Raji (cell line): ENCODE measurements around the gene IGFBP2.

ENCODE experiments used
- POLR2A ChIP-seq: IDR thresholded peaks from 2 replicates; pipeline ENCODE4 v1.6.1; 2011; ENCODE audit warnings: low read depth, low read length, control low read depth; ENCODE audit not compliant: insufficient read depth

IGFBP2 gene

GRCh38 chr2:216632346-216632951, 771 bp upstream of the IGFBP2 start:
- TF ChIP-seq POLR2A: no peak

- no peak for TF ChIP-seq POLR2A
Measured at GRCh38 chr2:216633616-216634369, 573 bp downstream of the IGFBP2 start.

- TF ChIP-seq POLR2A: no peak
Measured at GRCh38 chr2:216634370-216635148, 1.3 kb downstream of the IGFBP2 start.

- TF ChIP-seq POLR2A: no peak
Measured at GRCh38 chr2:216635171-216635570, 2.0 kb downstream of the IGFBP2 start.

GRCh38 chr2:216635701-216636550, 2.7 kb downstream of the IGFBP2 start:
- no peak for TF ChIP-seq POLR2A

- no peak for TF ChIP-seq POLR2A
Measured at GRCh38 chr2:216636551-216637450, 3.6 kb downstream of the IGFBP2 start.

- TF ChIP-seq POLR2A: no peak
Measured at GRCh38 chr2:216637472-216637871, 4.3 kb downstream of the IGFBP2 start.

- TF ChIP-seq POLR2A: no peak
Measured at GRCh38 chr2:216643986-216644659, 10.9 kb downstream of the IGFBP2 start.

GRCh38 chr2:216644842-216645635, 11.8 kb downstream of the IGFBP2 start:
- TF ChIP-seq POLR2A: no peak

GRCh38 chr2:216645636-216645950, 12.4 kb downstream of the IGFBP2 start:
- TF ChIP-seq POLR2A: no peak

- no peak for TF ChIP-seq POLR2A
Measured at GRCh38 chr2:216646116-216646515, 12.9 kb downstream of the IGFBP2 start.

- no peak for TF ChIP-seq POLR2A
Measured at GRCh38 chr2:216648105-216648504, 14.9 kb downstream of the IGFBP2 start.

GRCh38 chr2:216649574-216649973, 16.4 kb downstream of the IGFBP2 start:
- TF ChIP-seq POLR2A: no peak
